Left forelimb (tissue), 1 donor: ENCODE measurements around the gene LHFPL3.

Source experiments
- DNase-seq: peaks from one replicate; pipeline ENCODE4 v3.0.0-alpha.2; 2018; ENCODE audit warnings: low spot score

Gene LHFPL3

GRCh38 chr7:104371216-104371979 is 43.0 kb downstream of the LHFPL3 start:
- DNase-seq = no peak

- no peak for DNase-seq
Observed at GRCh38 chr7:104371980-104372357, 43.6 kb downstream of the LHFPL3 start.

- no peak for DNase-seq
Observed at GRCh38 chr7:104382616-104383015, 54.2 kb downstream of the LHFPL3 start.

- DNase-seq = no peak
Observed at GRCh38 chr7:104386943-104387342, 58.5 kb downstream of the LHFPL3 start.

GRCh38 chr7:104388222-104388621 is 59.8 kb downstream of the LHFPL3 start:
- no peak for DNase-seq

GRCh38 chr7:104395162-104395561 is 66.8 kb downstream of the LHFPL3 start:
- DNase-seq = no peak

- DNase-seq = no peak
Observed at GRCh38 chr7:104397442-104397841, 69.0 kb downstream of the LHFPL3 start.

- DNase-seq = no peak
Observed at GRCh38 chr7:104408371-104408770, 80.0 kb downstream of the LHFPL3 start.

- no peak for DNase-seq
Observed at GRCh38 chr7:104410742-104411141, 82.3 kb downstream of the LHFPL3 start.

GRCh38 chr7:104412911-104413310 is 84.5 kb downstream of the LHFPL3 start:
- no peak for DNase-seq

- DNase-seq = no peak
Observed at GRCh38 chr7:104414216-104414615, 85.8 kb downstream of the LHFPL3 start.

- DNase-seq = no peak
Observed at GRCh38 chr7:104415700-104416099, 87.3 kb downstream of the LHFPL3 start.

- no peak for DNase-seq
Observed at GRCh38 chr7:104416866-104417393, 88.5 kb downstream of the LHFPL3 start.

- no peak for DNase-seq
Observed at GRCh38 chr7:104431930-104432329, 103.5 kb downstream of the LHFPL3 start.

- DNase-seq = no peak
Observed at GRCh38 chr7:104434129-104434528, 105.7 kb downstream of the LHFPL3 start.

- DNase-seq = no peak
Observed at GRCh38 chr7:104442481-104442880, 114.1 kb downstream of the LHFPL3 start.

- DNase-seq = no peak
Observed at GRCh38 chr7:104444017-104444416, 115.6 kb downstream of the LHFPL3 start.

GRCh38 chr7:104445393-104445792 is 117.0 kb downstream of the LHFPL3 start:
- DNase-seq = no peak

GRCh38 chr7:104450861-104451260 is 122.5 kb downstream of the LHFPL3 start:
- no peak for DNase-seq

GRCh38 chr7:104453190-104453589 is 124.8 kb downstream of the LHFPL3 start:
- no peak for DNase-seq

GRCh38 chr7:104458875-104459274 is 130.5 kb downstream of the LHFPL3 start:
- no peak for DNase-seq

GRCh38 chr7:104469166-104469820 is 140.9 kb downstream of the LHFPL3 start:
- no peak for DNase-seq

- DNase-seq = no peak
Observed at GRCh38 chr7:104480529-104480928, 152.1 kb downstream of the LHFPL3 start.
